ENCODE measurements around the gene HNRNPLL. TPM values are rescaled to one million over a fixed set of nuclear protein-coding genes. Genes with fewer than 3 reads are reported as not detected.

The HNRNPLL gene
- total and polyA plus RNA-seq, 2 of the 13 experiments (the other 11 are each of a cell fraction or from before 2014, with no cell fraction given): 49.4 to 103 TPM

DNA sequence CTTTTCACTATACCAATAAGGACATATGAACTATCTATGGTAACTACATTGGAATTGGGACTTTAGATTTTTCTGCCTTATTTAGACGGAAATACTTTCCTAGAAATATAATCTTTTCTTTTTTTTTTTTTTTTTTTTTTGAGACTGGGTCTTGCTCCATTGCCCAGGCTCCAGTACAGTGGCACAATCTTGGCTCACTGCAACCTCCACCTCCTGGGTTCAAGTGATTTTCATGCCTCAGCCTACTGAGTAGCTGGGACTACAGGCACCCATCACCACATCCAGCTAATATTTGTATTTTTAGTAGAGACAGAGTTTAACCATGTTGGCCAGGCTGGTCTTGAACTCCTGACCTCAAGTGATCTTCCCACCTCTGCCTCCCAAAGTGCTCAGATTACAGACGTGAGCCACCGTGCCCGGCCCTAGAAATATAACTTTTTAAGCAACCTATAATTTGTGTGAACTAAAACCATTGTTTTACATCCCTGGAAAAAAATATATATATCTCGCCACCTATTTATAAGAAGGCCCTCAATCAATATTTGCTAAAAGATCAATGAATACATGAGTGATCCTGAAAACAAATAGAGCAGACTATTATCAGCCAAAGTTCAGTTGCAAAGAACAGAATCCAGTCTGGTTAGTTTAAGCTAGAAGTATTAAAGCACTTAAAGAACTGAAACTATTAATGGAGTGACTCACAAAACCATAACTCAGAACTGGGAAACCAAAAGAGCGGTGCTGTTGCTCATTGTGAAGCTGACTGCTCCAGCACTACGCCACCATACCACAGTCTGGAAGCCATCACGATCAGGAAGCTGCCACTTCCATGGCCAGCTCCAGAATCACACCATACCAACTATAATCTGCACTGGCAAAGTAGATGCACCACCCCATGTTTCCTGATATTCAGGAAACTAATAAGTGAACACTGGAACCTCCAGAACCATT, 8.4 kb upstream of the HNRNPLL start (continued):
- TF ChIP-seq, protein P1, sequence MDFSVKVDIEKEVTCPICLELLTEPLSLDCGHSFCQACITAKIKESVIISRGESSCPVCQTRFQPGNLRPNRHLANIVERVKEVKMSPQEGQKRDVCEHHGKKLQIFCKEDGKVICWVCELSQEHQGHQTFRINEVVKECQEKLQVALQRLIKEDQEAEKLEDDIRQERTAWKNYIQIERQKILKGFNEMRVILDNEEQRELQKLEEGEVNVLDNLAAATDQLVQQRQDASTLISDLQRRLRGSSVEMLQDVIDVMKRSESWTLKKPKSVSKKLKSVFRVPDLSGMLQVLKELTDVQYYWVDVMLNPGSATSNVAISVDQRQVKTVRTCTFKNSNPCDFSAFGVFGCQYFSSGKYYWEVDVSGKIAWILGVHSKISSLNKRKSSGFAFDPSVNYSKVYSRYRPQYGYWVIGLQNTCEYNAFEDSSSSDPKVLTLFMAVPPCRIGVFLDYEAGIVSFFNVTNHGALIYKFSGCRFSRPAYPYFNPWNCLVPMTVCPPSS (IDR thresholded peaks at IDR 0.05): no peak
- peak; percentile 89 for TF ChIP-seq RCOR2 (CRISPR knock-in tag; IDR thresholded peaks at IDR 0.05)
- TF ChIP-seq, protein P2, sequence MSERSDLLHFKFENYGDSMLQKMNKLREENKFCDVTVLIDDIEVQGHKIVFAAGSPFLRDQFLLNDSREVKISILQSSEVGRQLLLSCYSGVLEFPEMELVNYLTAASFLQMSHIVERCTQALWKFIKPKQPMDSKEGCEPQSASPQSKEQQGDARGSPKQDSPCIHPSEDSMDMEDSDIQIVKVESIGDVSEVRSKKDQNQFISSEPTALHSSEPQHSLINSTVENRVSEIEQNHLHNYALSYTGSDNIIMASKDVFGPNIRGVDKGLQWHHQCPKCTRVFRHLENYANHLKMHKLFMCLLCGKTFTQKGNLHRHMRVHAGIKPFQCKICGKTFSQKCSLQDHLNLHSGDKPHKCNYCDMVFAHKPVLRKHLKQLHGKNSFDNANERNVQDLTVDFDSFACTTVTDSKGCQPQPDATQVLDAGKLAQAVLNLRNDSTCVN (CRISPR knock-in tag; IDR thresholded peaks at IDR 0.05; ENCODE audit: borderline replicate concordance): peak; percentile 92
- TF ChIP-seq ZNF468 (CRISPR knock-in tag; IDR thresholded peaks at IDR 0.05): no peak
- TF ChIP-seq NR2F2 (IDR thresholded peaks at IDR 0.05; ENCODE audit: borderline replicate concordance, low read depth): peak; percentile 72; the same call in 1 of the 2 replicates
- no peak for TF ChIP-seq ZSCAN30 (CRISPR knock-in tag; IDR thresholded peaks at IDR 0.05)
- TF ChIP-seq ZFP37 (CRISPR knock-in tag; IDR thresholded peaks at IDR 0.05; ENCODE audit: borderline replicate concordance): no peak
- TF ChIP-seq ZNF430 (CRISPR knock-in tag; IDR thresholded peaks at IDR 0.05): 0 out of 2 replicates have a peak, but pooled peaks have one; percentile 20
- TF ChIP-seq ZNF570 (CRISPR knock-in tag; IDR thresholded peaks at IDR 0.05; ENCODE audit: borderline replicate concordance): 0 out of 2 replicates have a peak, but pooled peaks have one; percentile 23
- peak; percentile 85 for TF ChIP-seq SOX5 (CRISPR knock-in tag; IDR thresholded peaks at IDR 0.05; ENCODE audit: borderline replicate concordance)
- peak; percentile 96 for TF ChIP-seq BCL6 (CRISPR knock-in tag; IDR thresholded peaks at IDR 0.05)
- no peak for TF ChIP-seq SSRP1 (CRISPR knock-in tag; IDR thresholded peaks at IDR 0.05)
- TF ChIP-seq, protein P3, sequence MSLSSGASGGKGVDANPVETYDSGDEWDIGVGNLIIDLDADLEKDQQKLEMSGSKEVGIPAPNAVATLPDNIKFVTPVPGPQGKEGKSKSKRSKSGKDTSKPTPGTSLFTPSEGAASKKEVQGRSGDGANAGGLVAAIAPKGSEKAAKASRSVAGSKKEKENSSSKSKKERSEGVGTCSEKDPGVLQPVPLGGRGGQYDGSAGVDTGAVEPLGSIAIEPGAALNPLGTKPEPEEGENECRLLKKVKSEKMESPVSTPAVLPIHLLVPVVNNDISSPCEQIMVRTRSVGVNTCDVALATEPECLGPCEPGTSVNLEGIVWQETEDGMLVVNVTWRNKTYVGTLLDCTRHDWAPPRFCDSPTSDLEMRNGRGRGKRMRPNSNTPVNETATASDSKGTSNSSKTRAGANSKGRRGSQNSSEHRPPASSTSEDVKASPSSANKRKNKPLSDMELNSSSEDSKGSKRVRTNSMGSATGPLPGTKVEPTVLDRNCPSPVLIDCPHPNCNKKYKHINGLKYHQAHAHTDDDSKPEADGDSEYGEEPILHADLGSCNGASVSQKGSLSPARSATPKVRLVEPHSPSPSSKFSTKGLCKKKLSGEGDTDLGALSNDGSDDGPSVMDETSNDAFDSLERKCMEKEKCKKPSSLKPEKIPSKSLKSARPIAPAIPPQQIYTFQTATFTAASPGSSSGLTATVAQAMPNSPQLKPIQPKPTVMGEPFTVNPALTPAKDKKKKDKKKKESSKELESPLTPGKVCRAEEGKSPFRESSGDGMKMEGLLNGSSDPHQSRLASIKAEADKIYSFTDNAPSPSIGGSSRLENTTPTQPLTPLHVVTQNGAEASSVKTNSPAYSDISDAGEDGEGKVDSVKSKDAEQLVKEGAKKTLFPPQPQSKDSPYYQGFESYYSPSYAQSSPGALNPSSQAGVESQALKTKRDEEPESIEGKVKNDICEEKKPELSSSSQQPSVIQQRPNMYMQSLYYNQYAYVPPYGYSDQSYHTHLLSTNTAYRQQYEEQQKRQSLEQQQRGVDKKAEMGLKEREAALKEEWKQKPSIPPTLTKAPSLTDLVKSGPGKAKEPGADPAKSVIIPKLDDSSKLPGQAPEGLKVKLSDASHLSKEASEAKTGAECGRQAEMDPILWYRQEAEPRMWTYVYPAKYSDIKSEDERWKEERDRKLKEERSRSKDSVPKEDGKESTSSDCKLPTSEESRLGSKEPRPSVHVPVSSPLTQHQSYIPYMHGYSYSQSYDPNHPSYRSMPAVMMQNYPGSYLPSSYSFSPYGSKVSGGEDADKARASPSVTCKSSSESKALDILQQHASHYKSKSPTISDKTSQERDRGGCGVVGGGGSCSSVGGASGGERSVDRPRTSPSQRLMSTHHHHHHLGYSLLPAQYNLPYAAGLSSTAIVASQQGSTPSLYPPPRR (CRISPR knock-in tag; IDR thresholded peaks at IDR 0.05; ENCODE audit: borderline replicate concordance): peak; percentile 90
- TF ChIP-seq, protein P4, sequence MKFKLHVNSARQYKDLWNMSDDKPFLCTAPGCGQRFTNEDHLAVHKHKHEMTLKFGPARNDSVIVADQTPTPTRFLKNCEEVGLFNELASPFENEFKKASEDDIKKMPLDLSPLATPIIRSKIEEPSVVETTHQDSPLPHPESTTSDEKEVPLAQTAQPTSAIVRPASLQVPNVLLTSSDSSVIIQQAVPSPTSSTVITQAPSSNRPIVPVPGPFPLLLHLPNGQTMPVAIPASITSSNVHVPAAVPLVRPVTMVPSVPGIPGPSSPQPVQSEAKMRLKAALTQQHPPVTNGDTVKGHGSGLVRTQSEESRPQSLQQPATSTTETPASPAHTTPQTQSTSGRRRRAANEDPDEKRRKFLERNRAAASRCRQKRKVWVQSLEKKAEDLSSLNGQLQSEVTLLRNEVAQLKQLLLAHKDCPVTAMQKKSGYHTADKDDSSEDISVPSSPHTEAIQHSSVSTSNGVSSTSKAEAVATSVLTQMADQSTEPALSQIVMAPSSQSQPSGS (CRISPR knock-in tag; IDR thresholded peaks at IDR 0.05): peak; percentile 60
- TF ChIP-seq, protein P5, sequence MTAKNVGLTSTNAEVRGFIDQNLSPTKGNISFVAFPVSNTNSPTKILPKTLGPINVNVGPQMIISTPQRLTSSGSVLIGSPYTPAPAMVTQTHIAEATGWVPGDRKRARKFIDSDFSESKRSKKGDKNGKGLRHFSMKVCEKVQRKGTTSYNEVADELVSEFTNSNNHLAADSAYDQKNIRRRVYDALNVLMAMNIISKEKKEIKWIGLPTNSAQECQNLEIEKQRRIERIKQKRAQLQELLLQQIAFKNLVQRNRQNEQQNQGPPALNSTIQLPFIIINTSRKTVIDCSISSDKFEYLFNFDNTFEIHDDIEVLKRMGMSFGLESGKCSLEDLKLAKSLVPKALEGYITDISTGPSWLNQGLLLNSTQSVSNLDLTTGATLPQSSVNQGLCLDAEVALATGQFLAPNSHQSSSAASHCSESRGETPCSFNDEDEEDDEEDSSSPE (CRISPR knock-in tag; IDR thresholded peaks at IDR 0.05): peak; percentile 5; the same call in 1 of the 2 replicates
- TF ChIP-seq SMARCE1 (IDR thresholded peaks at IDR 0.05; ENCODE audit: borderline replicate concordance): peak; percentile 18; the same call in 1 of the 2 replicates
